Smooth muscle cell (in vitro differentiated cells): ENCODE results near the gene ZNF81. TPM values are rescaled to one million over a fixed set of nuclear protein-coding genes. Genes with fewer than 3 reads are reported as not detected.

Source experiments
- DNase-seq: peaks from one replicate; lab custom pipeline; 2025; ENCODE audit not compliant: unreplicated experiment; lab: John Stamatoyannopoulos, UW
- H2AFZ ChIP-seq: fragments of 200-600 bp; sonication (generic); 2 replicates; pipeline ENCODE4 v1.6.0; 2016; ENCODE audit warnings: antibody characterized with exemption, low read depth, mild to moderate bottlenecking
- H3F3A ChIP-seq: fragments of 200-600 bp; sonication (generic); 2 replicates; pipeline ENCODE4 v1.6.0; 2017; ENCODE audit warnings: antibody characterized with exemption, low read depth
- H3K27ac ChIP-seq: fragments of 200-600 bp; sonication (generic); 2 replicates; pipeline ENCODE4 v1.5.1; 2016; ENCODE audit warnings: low read depth, mild to moderate bottlenecking
- H3K27me3 ChIP-seq: fragments of 200-600 bp; sonication (generic); 2 replicates; pipeline ENCODE4 v1.6.1; 2016; ENCODE audit warnings: low read depth, mild to moderate bottlenecking
- H3K36me3 ChIP-seq: fragments of 200-600 bp; sonication (generic); 2 replicates; pipeline ENCODE4 v1.5.1; 2016; ENCODE audit warnings: low read depth
- H3K4me1 ChIP-seq: fragments of 200-600 bp; sonication (generic); 2 replicates; pipeline ENCODE4 v1.5.1; 2016; ENCODE audit warnings: low read depth
- H3K4me2 ChIP-seq: fragments of 200-600 bp; sonication (generic); 2 replicates; pipeline ENCODE4 v1.6.0; 2016; ENCODE audit warnings: mild to moderate bottlenecking
- H3K4me3 ChIP-seq: fragments of 200-600 bp; sonication (generic); 2 replicates; pipeline ENCODE4 v1.5.1; 2016; ENCODE audit warnings: mild to moderate bottlenecking
- H3K79me2 ChIP-seq: fragments of 200-600 bp; sonication (generic); 2 replicates; pipeline ENCODE4 v1.6.0; 2016; ENCODE audit warnings: low read depth, mild to moderate bottlenecking
- H3K9ac ChIP-seq: fragments of 200-600 bp; sonication (generic); 2 replicates; pipeline ENCODE4 v1.6.0; 2016; ENCODE audit warnings: low read depth
- H3K9me3 ChIP-seq: fragments of 200-600 bp; sonication (generic); replicated peaks from 2 replicates; pipeline ENCODE4 v1.5.1; 2016; ENCODE audit warnings: low read depth
- H4K20me1 ChIP-seq: fragments of 200-600 bp; sonication (generic); 2 replicates; pipeline ENCODE4 v1.6.0; 2016; ENCODE audit warnings: low read depth
- CTCF ChIP-seq: fragments of 200-600 bp; sonication (generic); IDR thresholded peaks from 2 replicates; pipeline ENCODE4 v1.5.1; 2017; ENCODE audit warnings: borderline replicate concordance, mild to moderate bottlenecking, antibody characterized with exemption; ENCODE audit not compliant: insufficient read depth, poor library complexity, severe bottlenecking
- WGBS: methylation state at CpG from one replicate; pipeline ENCODE4 v1.1.7; 2016; ENCODE audit warnings: low lambda C conversion rate; 5-methylcytosine and 5-hydroxymethylcytosine counted together
- polyA plus RNA-seq: library from polyadenylated mRNA; unstranded; fragments of >200 nt; fragmentation: Nextera tagmentation; extraction: Ambion mirVana; gene quantifications from 2 replicates; pipeline ENCODE4 v1.2.1, GENCODE V29; 2016
- total RNA-seq: library from RNA; depleted of rRNA; stranded (reverse); fragments of >200 nt; gene quantifications from 2 replicates; pipeline ENCODE4 v1.2.3, GENCODE V29; 2014

ZNF81 gene
- total RNA-seq (4.6 and 5.7 TPM in 2 replicates), polyA plus RNA-seq (4.8 and 5.1 TPM in 2 replicates)

GRCh38 chrX:47836164-47837072 lies at the start of gene ZNF81:
Gene ZNF81 (plus strand): TSS chrX:47836902. CDS start chrX:47846268, 9,366 bp downstream.
- H3K27ac ChIP-seq = peak within 1 kb of the TSS; percentile 38
- no peaks in the 10 kb centered on the region for H3F3A ChIP-seq
- H3K9me3 ChIP-seq = no peaks in the 10 kb centered on the region
- TF ChIP-seq CTCF = no peak
- H2AFZ ChIP-seq = peak within 1 kb of the TSS; percentile 90
- H4K20me1 ChIP-seq = no peaks in the 10 kb centered on the region
- H3K36me3 ChIP-seq = no peaks in the 10 kb centered on the region
- DNase-seq = peak; percentile 63
- H3K4me1 ChIP-seq = peaks cover 6% of the 10 kb centered on the region
- H3K9ac ChIP-seq = peak within 1 kb of the TSS; percentile 69
- H3K4me3 ChIP-seq = peak within 1 kb of the TSS; percentile 67
- no peaks in the 10 kb centered on the region for H3K27me3 ChIP-seq
- H3K79me2 ChIP-seq = peaks cover 27% of the 10 kb centered on the region
- peak within 1 kb of the TSS; percentile 90 for H3K4me2 ChIP-seq
- 46% methylated on average over 41 of the region's 41 CpGs for WGBS

GRCh38 chrX:47796433-47796906 lies 40.2 kb upstream of the ZNF81 start:
- H3K4me2 ChIP-seq = peak overlapping the region; percentile 48
- peak overlapping the region; percentile 21 for H3K9ac ChIP-seq
- no peaks in the 10 kb centered on the region for H3K79me2 ChIP-seq
- H3K4me3 ChIP-seq = no peak overlapping the region
- H4K20me1 ChIP-seq = no peaks in the 10 kb centered on the region
- no peaks in the 10 kb centered on the region for H3K36me3 ChIP-seq
- peaks cover 2% of the 10 kb centered on the region for H3K9me3 ChIP-seq
- TF ChIP-seq CTCF = no peak
- no peak for DNase-seq
- peak overlapping the region; percentile 17 for H2AFZ ChIP-seq
- 32% methylated on average over 3 of the region's 3 CpGs for WGBS
- H3K27me3 ChIP-seq = no peaks in the 10 kb centered on the region
- peak overlapping the region; percentile 78 for H3K27ac ChIP-seq
- no peaks in the 10 kb centered on the region for H3K4me1 ChIP-seq
- no peaks in the 10 kb centered on the region for H3F3A ChIP-seq

- Histone ChIP-seq H3K27me3 (no peaks in the 10 kb centered on the region), H3K27ac (peak overlapping the region; percentile 78), H3K9me3 (peaks cover 2% of the 10 kb centered on the region), H3K79me2 (no peaks in the 10 kb centered on the region), H3K4me2 (peak overlapping the region; percentile 48), H3K4me3 (no peak overlapping the region), H3K4me1 (no peaks in the 10 kb centered on the region), H3F3A (no peaks in the 10 kb centered on the region), H3K36me3 (no peaks in the 10 kb centered on the region), H2AFZ (peak overlapping the region; percentile 17), H3K9ac (no peak overlapping the region), H4K20me1 (no peaks in the 10 kb centered on the region)
- no peak for TF ChIP-seq CTCF
- DNase-seq = no peak
- WGBS = 52% methylated on average over 2 of the region's 2 CpGs
These were observed 39.6 kb upstream of the ZNF81 start for GRCh38 chrX:47797084-47797483.
